Measurements from ENCODE around the gene DAP. TPM values are rescaled to one million over a fixed set of nuclear protein-coding genes. Genes with fewer than 3 reads are reported as not detected.

DAP gene
- total and polyA plus RNA-seq, 2 of the 4 experiments (the other 2 are of a cell fraction) = 49.6 to 189 TPM

DNA sequence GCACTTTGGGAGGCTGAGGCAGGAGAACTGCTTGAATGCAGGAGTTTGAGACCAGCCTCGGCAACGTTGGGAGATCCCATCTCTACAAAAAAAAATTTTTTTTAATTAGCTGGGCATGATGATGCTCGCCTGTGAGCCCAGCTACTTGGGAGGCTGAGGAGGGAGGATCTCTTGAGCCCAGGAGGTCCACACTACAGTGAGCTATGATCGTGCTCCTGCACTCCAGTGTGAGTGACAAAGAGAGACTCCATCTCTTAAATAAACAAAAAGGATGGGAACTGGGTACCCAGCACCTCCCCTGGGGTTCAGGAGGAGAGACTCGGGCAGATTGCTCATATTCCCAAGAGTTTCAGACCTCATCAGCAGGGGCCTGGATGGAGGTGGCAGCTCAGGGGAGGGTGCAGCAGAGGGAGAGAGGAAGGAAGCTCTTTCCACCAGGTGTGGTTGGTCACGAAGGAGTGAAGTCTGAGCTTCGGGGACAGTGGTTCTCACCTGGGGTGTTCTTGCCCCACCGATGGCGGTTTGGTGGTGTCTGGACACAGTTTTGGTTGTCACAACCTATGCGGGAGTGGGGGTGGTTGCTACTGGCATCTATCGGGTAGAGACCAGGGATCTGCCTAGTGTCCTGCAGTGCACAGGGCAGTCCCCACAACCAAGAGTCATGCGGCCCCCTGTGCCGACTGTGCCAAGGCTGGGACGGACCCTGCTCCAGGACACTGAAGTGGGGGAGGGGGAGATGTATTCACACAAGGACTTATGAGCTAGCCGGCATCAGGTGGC is 124.5 kb downstream of the DAP start:
- Histone ChIP-seq H3K14ac (replicated peaks; ENCODE audit: low read depth, low read length) (no peak overlapping the region), H3K23ac (ENCODE audit: low read depth, low read length) (no peak overlapping the region), H3K4me3 (ENCODE audit: insufficient read depth, low read depth, low read length) (no peak overlapping the region), H2BK5ac (ENCODE audit: low read depth, low read length, poor library complexity, severe bottlenecking) (no peak overlapping the region), H2AFZ (replicated peaks; ENCODE audit: low read length, poor library complexity) (no peak overlapping the region), H3K4me1 (ENCODE audit: control insufficient read depth, insufficient read depth, low read length) (peaks cover 9% of the 10 kb centered on the region), H2BK120ac (ENCODE audit: low read depth, low read length) (no peak overlapping the region), H4K91ac (ENCODE audit: insufficient read depth, low read depth, low read length) (no peak overlapping the region), H3K56ac (ENCODE audit: extremely low read depth, insufficient read depth, low read length) (no peak overlapping the region), H3K4me2 (ENCODE audit: low read depth, low read length) (no peak overlapping the region), H3K9me3 (ENCODE audit: control insufficient read depth, insufficient read depth, low read length) (no peaks in the 10 kb centered on the region), H4K20me1 (ENCODE audit: insufficient read depth, low read length) (peaks cover 45% of the 10 kb centered on the region), H4K5ac (ENCODE audit: low read depth, low read length) (no peak overlapping the region), H3K4ac (ENCODE audit: low read depth, low read length) (no peak overlapping the region), H4K8ac (ENCODE audit: low read depth in 2 of 2, low read length in 2 of 2) (no peak overlapping the region), H3K9me1 (ENCODE audit: insufficient read depth, low read length) (peaks cover 12% of the 10 kb centered on the region), H3K18ac (ENCODE audit: low read depth, low read length) (no peak overlapping the region), H2BK20ac (ENCODE audit: low read depth, low read length) (no peak overlapping the region), H3K79me1 (ENCODE audit: low read depth in 1 of 2, low read length in 2 of 2) (peaks cover 25 to 67% of the 10 kb centered on the region in 2 experiments), H3K27me3 (ENCODE audit: control insufficient read depth, insufficient read depth, low read length) (no peaks in the 10 kb centered on the region), H3K9ac (ENCODE audit: low read depth, low read length) (no peak overlapping the region), H2AK9ac (replicated peaks; ENCODE audit: low read depth, low read length, poor library complexity) (no peak overlapping the region), H2AK5ac (ENCODE audit: low read depth, low read length) (0 out of 2 replicates have a peak overlapping the region, but pooled peaks have one; percentile 23), H3K27ac (ENCODE audit: insufficient read depth, low read length) (no peak overlapping the region), H3K36me3 (ENCODE audit: control insufficient read depth, insufficient read depth, low read length) (peaks cover 19% of the 10 kb centered on the region), H2BK15ac (ENCODE audit: low read depth, low read length) (no peak overlapping the region)
- dilution Hi-C loops (cut with HindIII; ENCODE audit: low sequenced_read_pairs, unreplicated experiment) = no loop called here
- no peak for ATAC-seq (ENCODE audit: low read depth)
- BruUV-seq (replicated peaks) = no TSS peak
- POLR2A ChIA-PET (ENCODE audit: unreplicated experiment) = no interaction called here
- no peak for DNase-seq
- TF ChIP-seq FOS (IDR thresholded peaks at IDR 0.05; ENCODE audit: low read depth, low read length) (no peak), RCOR1 (IDR thresholded peaks at IDR 0.05; ENCODE audit: insufficient replicate concordance, low read length) (no peak), BHLHE40 (IDR thresholded peaks at IDR 0.05; ENCODE audit: low read depth, low read length) (no peak), POLR2A (IDR thresholded peaks at IDR 0.05; ENCODE audit: low read depth, low read length) (no peak), RFX5 (IDR thresholded peaks at IDR 0.05; ENCODE audit: low read depth, low read length) (no peak), MXI1 (IDR thresholded peaks at IDR 0.05; ENCODE audit: borderline replicate concordance, low read depth, low read length) (no peak)
- TF ChIP-seq, protein P1, sequence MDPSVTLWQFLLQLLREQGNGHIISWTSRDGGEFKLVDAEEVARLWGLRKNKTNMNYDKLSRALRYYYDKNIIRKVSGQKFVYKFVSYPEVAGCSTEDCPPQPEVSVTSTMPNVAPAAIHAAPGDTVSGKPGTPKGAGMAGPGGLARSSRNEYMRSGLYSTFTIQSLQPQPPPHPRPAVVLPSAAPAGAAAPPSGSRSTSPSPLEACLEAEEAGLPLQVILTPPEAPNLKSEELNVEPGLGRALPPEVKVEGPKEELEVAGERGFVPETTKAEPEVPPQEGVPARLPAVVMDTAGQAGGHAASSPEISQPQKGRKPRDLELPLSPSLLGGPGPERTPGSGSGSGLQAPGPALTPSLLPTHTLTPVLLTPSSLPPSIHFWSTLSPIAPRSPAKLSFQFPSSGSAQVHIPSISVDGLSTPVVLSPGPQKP (IDR thresholded peaks at IDR 0.05; ENCODE audit: borderline replicate concordance, low read depth, low read length) = no peak
- CTCF ChIA-PET = interaction anchor here (1.2 kb wide), 1 partner anchor 9 kb away, joined by 3 read pairs; no protein-coding TSS in a partner anchor
- intact Hi-C loops (cut with micrococcal nuclease) = no loop called here
- in situ Hi-C loops (cut with MboI; ENCODE audit: low sequenced_read_pairs) = no loop called here
- WGBS, 2 experiments (ENCODE audit: extremely low coverage in 2 of 2, insufficient read length in 1 of 2) = 82% methylated on average over 4 of the region's 15 CpGs; no CpG with 5 or more reads in 1 of the 2 experiments
